ENCODE data around the gene LAGE3. TPM values are rescaled to one million over a fixed set of nuclear protein-coding genes. Genes with fewer than 3 reads are reported as not detected.
A peak's percentile ranks its signal among the peaks of the same experiment; 100 is the strongest.

Gene LAGE3
- total and polyA plus RNA-seq, 4 donors = 10.3 to 32.0 (median 23.9) TPM

GRCh38 chrX:154489182-154489581, 10.1 kb upstream of the LAGE3 start:
- ATAC-seq (ENCODE audit: insufficient read depth, low FRiP score) = no peak
- H3K4me3 ChIP-seq = no peak overlapping the region

GRCh38 chrX:154488336-154489075, 9.4 kb upstream of the LAGE3 start:
- no peak overlapping the region for H3K4me3 ChIP-seq
- ATAC-seq (ENCODE audit: insufficient read depth, low FRiP score) (no peak), DNase-seq (no peak)
- 90 to 91% methylated on average over 16 to 20 of the region's 20 CpGs for WGBS, 2 donors
- H3K27ac ChIP-seq (ENCODE audit: low read depth in 1 of 2, low read length in 1 of 2) = no peak overlapping the region
- peaks cover 0 to 3% (median 0%) of the 10 kb centered on the region in 4 donors for H3K9me3 ChIP-seq (ENCODE audit: control insufficient read depth in 4 of 4, insufficient read depth in 3 of 4, low read length in 3 of 4)
- H3K36me3 ChIP-seq (ENCODE audit: control insufficient read depth in 4 of 4, insufficient read depth in 4 of 4, low read length in 4 of 4) = peaks cover 0 to 7% (median under 1%) of the 10 kb centered on the region in 4 donors
- TF ChIP-seq CTCF (IDR thresholded peaks at IDR 0.05; ENCODE audit: control extremely low read depth, extremely low read depth) = no peak
- H3K27me3 ChIP-seq (ENCODE audit: control insufficient read depth in 3 of 3, insufficient read depth in 3 of 3, low read length in 2 of 3) = no peaks in the 10 kb centered on the region
- peaks cover 0 to 9% (median 0%) of the 10 kb centered on the region in 5 donors for H3K4me1 ChIP-seq (ENCODE audit: control insufficient read depth in 5 of 5, insufficient read depth in 5 of 5, low read length in 5 of 5)
- H3K9ac ChIP-seq (ENCODE audit: insufficient read depth in 1 of 2, low read length in 2 of 2) = no peak overlapping the region

More at GRCh38 chrX:154489182-154489581, 10.1 kb upstream of the LAGE3 start:
- H3K9me3 ChIP-seq (ENCODE audit: control insufficient read depth in 4 of 4, insufficient read depth in 3 of 4, low read length in 3 of 4) = peaks cover 0 to 3% (median 0%) of the 10 kb centered on the region in 4 donors
- peak overlapping the region in 1 of 2 donors; percentile 91 for H3K27ac ChIP-seq (ENCODE audit: low read depth in 1 of 2, low read length in 1 of 2)
- no peak for TF ChIP-seq CTCF (IDR thresholded peaks at IDR 0.05; ENCODE audit: control extremely low read depth, extremely low read depth)
- peaks cover 0 to 8% (median 0%) of the 10 kb centered on the region in 5 donors for H3K4me1 ChIP-seq (ENCODE audit: control insufficient read depth in 5 of 5, insufficient read depth in 5 of 5, low read length in 5 of 5)
- WGBS, 2 donors = 82 to 86% methylated on average over 4 of the region's 4 CpGs
- H3K36me3 ChIP-seq (ENCODE audit: control insufficient read depth in 4 of 4, insufficient read depth in 4 of 4, low read length in 4 of 4) = peaks cover 0 to 7% (median 0%) of the 10 kb centered on the region in 4 donors
- H3K27me3 ChIP-seq (ENCODE audit: control insufficient read depth in 3 of 3, insufficient read depth in 3 of 3, low read length in 2 of 3) = no peaks in the 10 kb centered on the region
- no peak for DNase-seq
- H3K9ac ChIP-seq (ENCODE audit: insufficient read depth in 1 of 2, low read length in 2 of 2) = no peak overlapping the region

GRCh38 chrX:154487518-154488290, 8.6 kb upstream of the LAGE3 start:
- WGBS, 2 donors = 93 to 94% methylated on average over 25 to 28 of the region's 28 CpGs
- DNase-seq = no peak
- Histone ChIP-seq H3K9ac (ENCODE audit: insufficient read depth in 1 of 2, low read length in 2 of 2) (no peak overlapping the region), H3K9me3 (ENCODE audit: control insufficient read depth in 4 of 4, insufficient read depth in 3 of 4, low read length in 3 of 4) (peaks cover 0 to 3% (median 0%) of the 10 kb centered on the region in 4 donors), H3K4me1 (ENCODE audit: control insufficient read depth in 5 of 5, insufficient read depth in 5 of 5, low read length in 5 of 5) (peaks cover 0 to 9% (median 0%) of the 10 kb centered on the region in 5 donors), H3K36me3 (ENCODE audit: control insufficient read depth in 4 of 4, insufficient read depth in 4 of 4, low read length in 4 of 4) (peaks cover 0 to 7% (median under 1%) of the 10 kb centered on the region in 4 donors), H3K27me3 (ENCODE audit: control insufficient read depth in 3 of 3, insufficient read depth in 3 of 3, low read length in 2 of 3) (no peaks in the 10 kb centered on the region), H3K4me3 (no peak overlapping the region), H3K27ac (ENCODE audit: low read depth in 1 of 2, low read length in 1 of 2) (no peak overlapping the region)
- TF ChIP-seq CTCF (IDR thresholded peaks at IDR 0.05; ENCODE audit: control extremely low read depth, extremely low read depth) = no peak
- ATAC-seq (ENCODE audit: insufficient read depth, low FRiP score) = no peak

All from lung (tissue), 12 donors.